ENCODE data around the gene PITPNC1.

GRCh38 chr17:67492824-67493517 is 115.9 kb downstream of the PITPNC1 start:
- TF ChIP-seq EZH2 (IDR thresholded peaks at IDR 0.05; ENCODE audit: borderline replicate concordance, low read depth, low read length, severe bottlenecking) (no peak), POLR2A (IDR thresholded peaks at IDR 0.05; ENCODE audit: low read depth, low read length) (no peak), POLR2AphosphoS5 (IDR thresholded peaks at IDR 0.05; ENCODE audit: insufficient read depth, low read depth, low read length) (no peak), FOS (IDR thresholded peaks at IDR 0.05; ENCODE audit: borderline replicate concordance, insufficient read depth, low read length) (no peak), JUN (IDR thresholded peaks at IDR 0.05; ENCODE audit: borderline replicate concordance, insufficient read depth, insufficient read length, low read depth) (no peak)
- TF ChIP-seq, protein P1, sequence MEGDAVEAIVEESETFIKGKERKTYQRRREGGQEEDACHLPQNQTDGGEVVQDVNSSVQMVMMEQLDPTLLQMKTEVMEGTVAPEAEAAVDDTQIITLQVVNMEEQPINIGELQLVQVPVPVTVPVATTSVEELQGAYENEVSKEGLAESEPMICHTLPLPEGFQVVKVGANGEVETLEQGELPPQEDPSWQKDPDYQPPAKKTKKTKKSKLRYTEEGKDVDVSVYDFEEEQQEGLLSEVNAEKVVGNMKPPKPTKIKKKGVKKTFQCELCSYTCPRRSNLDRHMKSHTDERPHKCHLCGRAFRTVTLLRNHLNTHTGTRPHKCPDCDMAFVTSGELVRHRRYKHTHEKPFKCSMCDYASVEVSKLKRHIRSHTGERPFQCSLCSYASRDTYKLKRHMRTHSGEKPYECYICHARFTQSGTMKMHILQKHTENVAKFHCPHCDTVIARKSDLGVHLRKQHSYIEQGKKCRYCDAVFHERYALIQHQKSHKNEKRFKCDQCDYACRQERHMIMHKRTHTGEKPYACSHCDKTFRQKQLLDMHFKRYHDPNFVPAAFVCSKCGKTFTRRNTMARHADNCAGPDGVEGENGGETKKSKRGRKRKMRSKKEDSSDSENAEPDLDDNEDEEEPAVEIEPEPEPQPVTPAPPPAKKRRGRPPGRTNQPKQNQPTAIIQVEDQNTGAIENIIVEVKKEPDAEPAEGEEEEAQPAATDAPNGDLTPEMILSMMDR (IDR thresholded peaks at IDR 0.05; ENCODE audit: extremely low read depth in 1 of 2, insufficient read depth in 1 of 2, low read depth in 1 of 2, low read length in 2 of 2): no peak
- TF ChIP-seq, protein P2, sequence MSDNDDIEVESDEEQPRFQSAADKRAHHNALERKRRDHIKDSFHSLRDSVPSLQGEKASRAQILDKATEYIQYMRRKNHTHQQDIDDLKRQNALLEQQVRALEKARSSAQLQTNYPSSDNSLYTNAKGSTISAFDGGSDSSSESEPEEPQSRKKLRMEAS (IDR thresholded peaks at IDR 0.05; ENCODE audit: insufficient read depth, insufficient read length): no peak

All from endothelial cell of umbilical vein (primary cell).